Measurements from ENCODE around the gene DSCAML1.

DNA sequence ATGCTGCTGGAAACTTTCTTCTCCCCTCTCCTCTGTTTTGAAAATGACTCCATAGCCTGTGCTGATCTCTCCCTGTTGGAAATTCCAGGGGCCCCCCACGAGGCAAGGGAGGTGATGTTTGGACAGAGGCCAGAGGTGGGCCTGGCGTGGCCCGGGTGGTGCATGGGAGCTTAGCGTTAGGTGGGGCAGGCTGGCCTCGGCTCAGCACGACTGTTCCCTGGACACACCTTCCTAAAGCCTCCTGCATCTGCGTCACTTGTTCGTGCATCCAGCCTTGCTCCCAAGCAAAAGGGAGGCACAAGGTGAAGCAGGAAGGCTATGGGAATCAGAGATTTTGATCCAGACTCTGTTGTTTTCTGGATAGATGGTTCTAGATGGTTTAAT lies 334.2 kb downstream of the DSCAML1 start:
- TF ChIP-seq, protein P1, sequence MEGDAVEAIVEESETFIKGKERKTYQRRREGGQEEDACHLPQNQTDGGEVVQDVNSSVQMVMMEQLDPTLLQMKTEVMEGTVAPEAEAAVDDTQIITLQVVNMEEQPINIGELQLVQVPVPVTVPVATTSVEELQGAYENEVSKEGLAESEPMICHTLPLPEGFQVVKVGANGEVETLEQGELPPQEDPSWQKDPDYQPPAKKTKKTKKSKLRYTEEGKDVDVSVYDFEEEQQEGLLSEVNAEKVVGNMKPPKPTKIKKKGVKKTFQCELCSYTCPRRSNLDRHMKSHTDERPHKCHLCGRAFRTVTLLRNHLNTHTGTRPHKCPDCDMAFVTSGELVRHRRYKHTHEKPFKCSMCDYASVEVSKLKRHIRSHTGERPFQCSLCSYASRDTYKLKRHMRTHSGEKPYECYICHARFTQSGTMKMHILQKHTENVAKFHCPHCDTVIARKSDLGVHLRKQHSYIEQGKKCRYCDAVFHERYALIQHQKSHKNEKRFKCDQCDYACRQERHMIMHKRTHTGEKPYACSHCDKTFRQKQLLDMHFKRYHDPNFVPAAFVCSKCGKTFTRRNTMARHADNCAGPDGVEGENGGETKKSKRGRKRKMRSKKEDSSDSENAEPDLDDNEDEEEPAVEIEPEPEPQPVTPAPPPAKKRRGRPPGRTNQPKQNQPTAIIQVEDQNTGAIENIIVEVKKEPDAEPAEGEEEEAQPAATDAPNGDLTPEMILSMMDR (IDR thresholded peaks at IDR 0.05; ENCODE audit: low read depth, low read length), result no peak
- no peak for TF ChIP-seq EZH2phosphoT487 (IDR thresholded peaks at IDR 0.05; ENCODE audit: low read depth)
